Panc1 (cell line): ENCODE data around the gene FOXP2. TPM values are rescaled to one million over a fixed set of nuclear protein-coding genes. Genes with fewer than 3 reads are reported as not detected.

Source experiments
- ATAC-seq: fragments of 200-7000 bp; cut with Tn5 transposase; 2 replicates; pipeline ENCODE4 v1.9.1; 2020; ENCODE audit warnings: mild to moderate bottlenecking, moderate library complexity
- BruUV-seq: library from RNA; stranded (reverse); fragments of 400-500 nt; replicated peaks from 2 replicates; lab custom pipeline; 2021; lab: Mats Ljungman, UMichigan
- CTCF ChIA-PET: fragments of 300-600 bp; sonication (Branson Sonifier 250); formaldehyde crosslinking; loops from one replicate; lab custom pipeline; 2022; ENCODE audit warnings: antibody characterized with exemption; lab: Charles Lee
- POLR2A ChIA-PET: fragments of 300-600 bp; sonication (Branson Sonifier 250); formaldehyde crosslinking; loops from one replicate; lab custom pipeline; 2022; ENCODE audit warnings: antibody characterized with exemption; lab: Charles Lee
- DNase-seq: peaks from one replicate; pipeline ENCODE4 v3.0.0-alpha.2; 2010; ENCODE audit warnings: low read depth, low spot score
- H3K27ac ChIP-seq: 2 replicates; pipeline ENCODE4 v1.5.1; 2011; ENCODE audit warnings: mild to moderate bottlenecking, low read length, inconsistent platforms
- H3K27me3 ChIP-seq: fragments of 200-500 bp; sonication (Bioruptor generic); 2 replicates; pipeline ENCODE4 v1.6.0; 2014; ENCODE audit warnings: low read length, inconsistent platforms; ENCODE audit not compliant: control insufficient read depth, insufficient read depth
- H3K36me3 ChIP-seq: fragments of 200-500 bp; sonication (Bioruptor generic); 2 replicates; pipeline ENCODE4 v1.5.1; 2014; ENCODE audit warnings: inconsistent platforms, mild to moderate bottlenecking, low read length, moderate library complexity; ENCODE audit not compliant: control insufficient read depth, insufficient read depth
- H3K4me1 ChIP-seq: 2 replicates; pipeline ENCODE4 v1.5.1; 2011; ENCODE audit warnings: inconsistent platforms, mild to moderate bottlenecking, low read length, moderate library complexity; ENCODE audit not compliant: control insufficient read depth, insufficient read depth
- H3K4me3 ChIP-seq, 2 experiments: 2 replicates each; pipeline ENCODE4 v1.5.1; 2011 to 2012; ENCODE audit warnings: low read depth in 2 of 2, low read length in 2 of 2, mild to moderate bottlenecking in 2 of 2, inconsistent platforms in 1 of 2, moderate library complexity in 1 of 2
- H3K9me3 ChIP-seq: fragments of 200-500 bp; sonication (Bioruptor generic); 2 replicates; pipeline ENCODE4 v1.5.1; 2014; ENCODE audit warnings: low read depth, mild to moderate bottlenecking, inconsistent platforms, low read length, moderate library complexity; ENCODE audit not compliant: control insufficient read depth, insufficient read depth
- CTCF ChIP-seq: fragments of 450-650 bp; IDR thresholded peaks from 2 replicates; pipeline ENCODE4 v1.5.1; 2017; ENCODE audit warnings: mild to moderate bottlenecking
- POLR2AphosphoS5 ChIP-seq: IDR thresholded peaks from 2 replicates; pipeline ENCODE4 v1.6.1; 2012; ENCODE audit warnings: mild to moderate bottlenecking, low read depth, low read length, moderate library complexity
- REST ChIP-seq, 2 experiments: IDR thresholded peaks; 2 replicates each; pipeline ENCODE4 v1.6.1; 2011 to 2012; ENCODE audit warnings: low read depth in 2 of 2, control low read depth in 1 of 2, low read length in 1 of 2, mild to moderate bottlenecking in 1 of 2, moderate library complexity in 1 of 2; ENCODE audit not compliant: insufficient read depth in 1 of 2
- TCF7L2 ChIP-seq: IDR thresholded peaks from 2 replicates; pipeline ENCODE4 v1.6.1; 2011; ENCODE audit warnings: mild to moderate bottlenecking, low read depth, low read length, inconsistent platforms
- in situ Hi-C: cut with HindIII; loops from 2 replicates; pipeline ENCODE4 v1.10.0; 2016; ENCODE audit warnings: low sequenced_read_pairs, low pct_unique_long_range_greater_than_20kb
- intact Hi-C: fragments of 100-400 bp; cut with micrococcal nuclease; formaldehyde crosslinking; loops from one replicate; pipeline ENCODE4 v1.10.0; 2022; ENCODE audit not compliant: unreplicated experiment
- total RNA-seq: library from RNA; stranded (reverse); gene quantifications from one replicate; pipeline ENCODE4 v1.2.1, GENCODE V29; 2021; ENCODE audit not compliant: unreplicated experiment

FOXP2 gene
- total RNA-seq, 1 experiment from 2014 or later: 0.54 TPM

GRCh38 chr7:114402876-114403635, 11.6 kb upstream of the FOXP2 start:
- no peak for DNase-seq
- Histone ChIP-seq H3K9me3 (no peaks in the 10 kb centered on the region), H3K4me1 (no peaks in the 10 kb centered on the region), H3K27ac (no peak overlapping the region), H3K27me3 (no peaks in the 10 kb centered on the region), H3K4me3 (no peak overlapping the region), H3K36me3 (no peaks in the 10 kb centered on the region)
- POLR2A ChIA-PET: no interaction called here
- no peak for ATAC-seq
- CTCF ChIA-PET: no interaction called here
- no TSS peak for BruUV-seq
- TF ChIP-seq CTCF (no peak), REST (IDR thresholded peaks at IDR 0.05; ENCODE audit: insufficient read depth in 1 of 2, low read depth in 2 of 2, low read length in 1 of 2) (no peak), TCF7L2 (no peak), POLR2AphosphoS5 (no peak)
- in situ Hi-C loops: no loop called here
- intact Hi-C loops: no loop called here

- CTCF ChIA-PET: no interaction called here
- in situ Hi-C loops: no loop called here
- TF ChIP-seq CTCF: peak; percentile 44; the same call in 1 of the 2 replicates
- no peak for TF ChIP-seq TCF7L2
- Histone ChIP-seq H3K27me3 (no peaks in the 10 kb centered on the region), H3K27ac (no peak overlapping the region), H3K36me3 (no peaks in the 10 kb centered on the region), H3K9me3 (no peaks in the 10 kb centered on the region), H3K4me3 (no peak overlapping the region), H3K4me1 (no peaks in the 10 kb centered on the region)
- no TSS peak for BruUV-seq
- intact Hi-C loops: loop anchor here (5.0 kb wide), 1 partner anchor 323 kb away; no protein-coding TSS in a partner anchor
- POLR2A ChIA-PET: no interaction called here
- DNase-seq: no peak
- ATAC-seq: no peak; the same call in 1 of the 2 replicates
These were observed 9.2 kb upstream of the FOXP2 start for GRCh38 chr7:114405427-114405826.
